D721Med (cell line): ENCODE data around the gene VAT1L.

Source experiments
- DNase-seq: peaks from one replicate; pipeline ENCODE4 v3.0.0; 2011; ENCODE audit warnings: low spot score; ENCODE audit not compliant: insufficient read length
- FAIRE-seq: peaks from 2 replicates; lab custom pipeline; 2011; peaks lifted over from hg19 to GRCh38; lab: Jason Lieb, UNC
- TF ChIP-seq, protein P1 (sequence below): IDR thresholded peaks from 2 replicates; pipeline ENCODE4 v1.5.1; 2012; ENCODE audit warnings: mild to moderate bottlenecking, control low read depth; ENCODE audit not compliant: insufficient read depth; ENCODE audit errors: missing control alignments

Gene VAT1L

DNA sequence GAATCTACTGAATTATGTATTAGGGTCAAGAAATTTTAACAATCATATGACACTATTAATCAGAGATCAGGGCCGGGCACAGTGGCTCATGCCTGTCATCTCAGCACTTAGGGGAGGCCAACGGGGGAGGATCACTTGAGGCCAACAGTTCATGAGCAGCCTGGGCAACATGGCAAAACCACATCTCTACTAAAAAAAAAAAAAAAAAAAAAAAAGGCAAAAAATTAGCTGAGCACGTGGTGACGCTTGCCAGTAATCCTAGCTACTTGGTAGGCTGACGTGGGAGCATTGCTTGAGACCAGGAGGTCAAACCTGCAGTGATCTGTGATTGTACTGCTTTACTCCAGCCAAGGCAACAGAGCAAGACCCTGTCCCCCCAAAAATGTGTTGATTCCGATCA, 181.5 kb downstream of the VAT1L start:
- DNase-seq (no peak), FAIRE-seq (no peak)
- TF ChIP-seq, protein P1, sequence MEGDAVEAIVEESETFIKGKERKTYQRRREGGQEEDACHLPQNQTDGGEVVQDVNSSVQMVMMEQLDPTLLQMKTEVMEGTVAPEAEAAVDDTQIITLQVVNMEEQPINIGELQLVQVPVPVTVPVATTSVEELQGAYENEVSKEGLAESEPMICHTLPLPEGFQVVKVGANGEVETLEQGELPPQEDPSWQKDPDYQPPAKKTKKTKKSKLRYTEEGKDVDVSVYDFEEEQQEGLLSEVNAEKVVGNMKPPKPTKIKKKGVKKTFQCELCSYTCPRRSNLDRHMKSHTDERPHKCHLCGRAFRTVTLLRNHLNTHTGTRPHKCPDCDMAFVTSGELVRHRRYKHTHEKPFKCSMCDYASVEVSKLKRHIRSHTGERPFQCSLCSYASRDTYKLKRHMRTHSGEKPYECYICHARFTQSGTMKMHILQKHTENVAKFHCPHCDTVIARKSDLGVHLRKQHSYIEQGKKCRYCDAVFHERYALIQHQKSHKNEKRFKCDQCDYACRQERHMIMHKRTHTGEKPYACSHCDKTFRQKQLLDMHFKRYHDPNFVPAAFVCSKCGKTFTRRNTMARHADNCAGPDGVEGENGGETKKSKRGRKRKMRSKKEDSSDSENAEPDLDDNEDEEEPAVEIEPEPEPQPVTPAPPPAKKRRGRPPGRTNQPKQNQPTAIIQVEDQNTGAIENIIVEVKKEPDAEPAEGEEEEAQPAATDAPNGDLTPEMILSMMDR = no peak

DNA sequence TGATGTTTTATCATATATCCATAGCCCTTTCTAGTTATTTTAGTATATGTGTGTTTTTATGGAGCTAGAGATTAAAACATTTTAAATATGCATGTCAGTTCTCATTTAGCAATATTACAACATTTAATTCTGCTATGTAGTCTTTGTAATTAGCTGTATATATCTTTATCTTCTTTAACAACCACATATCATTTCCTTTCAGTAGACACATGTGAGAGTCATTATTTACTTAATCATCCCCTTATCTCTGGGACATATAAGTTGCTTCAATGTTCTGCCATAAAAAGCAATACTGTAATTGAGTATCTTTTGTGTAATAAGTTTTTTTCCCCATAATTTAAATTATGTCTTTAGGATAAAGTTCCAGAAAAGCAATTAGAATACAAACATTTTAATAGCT, 182.0 kb downstream of the VAT1L start:
- TF ChIP-seq, protein P1 = no peak
- FAIRE-seq (no peak), DNase-seq (no peak)

DNA sequence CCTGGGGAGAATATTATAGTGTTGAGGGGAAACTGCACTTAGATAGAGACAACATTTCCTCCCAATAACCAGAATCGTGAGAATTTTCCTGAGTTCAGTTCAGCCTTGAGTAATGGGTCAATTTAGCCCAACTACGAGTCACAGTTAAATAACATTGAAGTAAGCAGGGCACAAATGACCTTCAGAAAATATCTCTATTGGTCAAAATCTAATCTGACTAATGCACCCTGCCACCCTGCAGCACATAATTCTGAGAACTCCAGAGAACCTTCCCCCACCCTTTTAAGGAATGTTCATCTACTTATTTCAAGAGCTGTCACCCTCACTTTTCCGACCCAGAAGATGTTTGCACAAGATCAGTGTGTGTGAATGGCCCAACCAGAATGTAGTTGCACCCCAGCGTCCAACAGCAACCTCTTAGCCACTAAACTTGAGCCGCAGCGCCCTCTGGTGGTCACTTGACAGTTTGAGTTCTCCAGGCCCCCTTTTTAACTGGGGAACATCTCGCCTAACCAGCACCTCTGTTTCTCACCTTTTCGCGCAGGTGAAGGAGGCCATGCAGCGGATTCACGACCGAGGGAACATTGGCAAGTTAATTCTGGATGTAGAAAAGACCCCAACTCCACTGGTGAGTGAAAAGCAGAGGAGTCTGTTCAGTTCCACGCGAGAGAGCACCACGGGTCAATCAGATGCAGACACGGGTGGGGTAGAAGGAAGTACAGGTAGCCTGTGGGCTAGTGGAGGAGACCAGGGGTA, 183.1 kb downstream of the VAT1L start:
- TF ChIP-seq, protein P1 = peak; percentile 84
- DNase-seq (no peak), FAIRE-seq (no peak)

DNA sequence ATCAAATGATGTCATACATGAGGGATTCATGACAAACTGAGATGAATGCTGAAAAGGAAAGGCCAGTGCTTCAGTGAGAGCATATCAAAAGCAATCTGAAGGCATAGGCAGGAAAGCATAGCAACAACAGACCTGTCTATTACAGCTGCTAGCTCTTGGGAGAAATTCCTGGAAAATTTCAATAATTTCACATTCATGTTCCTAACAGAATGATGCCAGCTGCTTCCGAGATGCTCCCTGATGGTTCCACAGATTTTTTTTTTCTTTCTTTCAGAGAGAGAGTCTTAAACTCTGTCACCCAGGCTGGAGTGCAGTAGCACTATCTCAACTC, 183.7 kb downstream of the VAT1L start:
- DNase-seq = no peak
- TF ChIP-seq, protein P1 = no peak
- FAIRE-seq = no peak

DNA sequence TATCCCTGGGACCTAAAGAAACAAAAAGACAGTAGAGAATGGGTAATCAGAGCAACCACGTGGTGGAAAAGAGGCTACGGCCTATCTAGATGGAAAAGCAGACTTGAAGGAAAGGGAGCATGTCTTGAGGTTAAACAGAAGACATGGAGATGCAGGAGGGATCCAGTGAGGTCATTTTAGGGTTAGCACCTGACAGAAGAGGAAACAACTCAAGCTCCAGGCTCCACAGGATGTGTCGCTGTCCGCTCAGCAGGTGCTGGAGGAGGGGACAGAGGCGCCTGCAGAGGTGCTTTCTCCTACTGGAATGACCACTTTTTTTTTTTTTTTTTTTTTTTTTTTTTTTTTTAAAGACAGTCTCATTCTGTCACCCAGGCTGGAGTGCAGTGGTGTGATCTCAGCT, 186.5 kb downstream of the VAT1L start:
- no peak for DNase-seq
- TF ChIP-seq, protein P1 = no peak
- FAIRE-seq = no peak

DNA sequence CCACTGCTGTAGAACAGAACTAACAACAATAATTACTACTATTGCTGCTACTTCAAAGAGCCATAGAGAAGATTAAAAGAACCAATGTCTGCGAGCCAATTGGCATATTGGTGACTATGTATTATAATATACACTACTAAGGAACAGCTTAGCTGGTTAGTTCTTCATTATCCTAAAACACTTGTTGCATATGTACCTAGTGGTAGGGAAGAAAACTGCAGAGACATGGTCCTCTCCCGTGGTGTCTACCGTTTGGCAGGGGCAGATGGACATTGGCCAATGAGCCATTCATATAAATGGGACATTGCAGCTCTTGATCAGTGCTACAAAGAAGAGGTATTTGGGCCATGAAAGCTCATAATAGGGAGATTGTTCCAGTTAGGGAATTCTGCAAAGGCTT, 187.6 kb downstream of the VAT1L start:
- FAIRE-seq (no peak), DNase-seq (no peak)
- TF ChIP-seq, protein P1 = no peak

DNA sequence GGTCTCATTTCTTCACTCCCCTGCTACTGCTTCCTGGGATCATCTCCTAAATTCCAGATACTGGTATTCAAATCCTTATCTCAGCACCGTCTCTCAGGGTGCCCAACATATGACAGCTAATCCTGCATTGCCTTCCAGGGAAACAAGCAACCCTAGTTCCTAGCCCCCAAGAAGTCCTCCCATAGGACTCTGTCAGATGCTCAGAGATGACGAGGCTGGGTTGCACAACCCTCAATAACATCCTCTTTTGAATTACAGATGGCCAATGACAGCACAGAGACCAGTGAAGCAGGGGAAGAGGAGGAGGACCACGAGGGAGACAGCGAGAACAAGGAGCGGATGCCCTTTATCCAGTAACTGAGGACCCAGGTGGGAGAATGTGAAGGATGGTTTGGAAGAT, 189.0 kb downstream of the VAT1L start:
- no peak for FAIRE-seq
- no peak for DNase-seq
- TF ChIP-seq, protein P1 = no peak
